ENCODE results near the gene EVA1B. TPM values are rescaled to one million over a fixed set of nuclear protein-coding genes. Genes with fewer than 3 reads are reported as not detected.

Gene EVA1B
- total and polyA plus RNA-seq, 2 of the 13 experiments (the other 11 are each of a cell fraction or from before 2014, with no cell fraction given), result 3.9 to 6.6 TPM

DNA sequence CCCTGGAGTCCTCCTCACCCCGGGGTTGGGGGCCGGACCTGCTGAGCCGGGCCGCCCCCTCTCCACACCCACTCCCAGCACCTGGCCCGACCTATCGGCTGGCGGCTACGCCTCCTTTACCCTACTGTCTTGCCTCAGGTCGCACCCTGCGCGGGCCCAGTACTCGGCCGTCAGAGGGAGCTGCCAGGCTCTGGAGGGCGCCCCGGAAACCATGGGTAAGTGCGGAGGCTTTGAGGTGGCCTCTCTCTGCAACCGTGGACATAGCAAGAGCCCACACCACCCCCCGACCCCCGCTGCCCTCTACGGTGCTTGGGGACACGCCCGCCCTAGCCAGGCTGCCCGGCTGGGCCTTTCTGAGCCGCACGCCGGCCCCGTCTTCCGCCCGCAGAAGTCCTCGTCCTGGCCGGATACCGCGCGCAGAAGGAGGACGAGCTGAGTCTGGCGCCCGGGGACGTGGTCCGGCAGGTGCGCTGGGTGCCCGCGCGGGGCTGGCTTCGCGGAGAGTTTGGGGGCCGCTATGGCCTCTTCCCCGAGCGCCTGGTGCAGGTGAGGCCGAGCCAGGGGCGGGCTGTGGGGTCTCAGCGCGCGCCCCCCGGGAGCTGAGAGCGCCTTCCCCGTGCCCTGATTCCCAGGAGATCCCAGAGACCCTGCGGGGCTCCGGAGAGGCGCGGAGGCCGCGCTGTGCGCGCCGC is 17.1 kb downstream of the EVA1B start, which contains the start of gene SH3D21 (continued):
- TF ChIP-seq, protein P1, sequence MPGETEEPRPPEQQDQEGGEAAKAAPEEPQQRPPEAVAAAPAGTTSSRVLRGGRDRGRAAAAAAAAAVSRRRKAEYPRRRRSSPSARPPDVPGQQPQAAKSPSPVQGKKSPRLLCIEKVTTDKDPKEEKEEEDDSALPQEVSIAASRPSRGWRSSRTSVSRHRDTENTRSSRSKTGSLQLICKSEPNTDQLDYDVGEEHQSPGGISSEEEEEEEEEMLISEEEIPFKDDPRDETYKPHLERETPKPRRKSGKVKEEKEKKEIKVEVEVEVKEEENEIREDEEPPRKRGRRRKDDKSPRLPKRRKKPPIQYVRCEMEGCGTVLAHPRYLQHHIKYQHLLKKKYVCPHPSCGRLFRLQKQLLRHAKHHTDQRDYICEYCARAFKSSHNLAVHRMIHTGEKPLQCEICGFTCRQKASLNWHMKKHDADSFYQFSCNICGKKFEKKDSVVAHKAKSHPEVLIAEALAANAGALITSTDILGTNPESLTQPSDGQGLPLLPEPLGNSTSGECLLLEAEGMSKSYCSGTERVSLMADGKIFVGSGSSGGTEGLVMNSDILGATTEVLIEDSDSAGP (CRISPR knock-in tag; IDR thresholded peaks at IDR 0.05; ENCODE audit: borderline replicate concordance), result peak; percentile 55; the same call in 1 of the 2 replicates
- TF ChIP-seq, protein P2, sequence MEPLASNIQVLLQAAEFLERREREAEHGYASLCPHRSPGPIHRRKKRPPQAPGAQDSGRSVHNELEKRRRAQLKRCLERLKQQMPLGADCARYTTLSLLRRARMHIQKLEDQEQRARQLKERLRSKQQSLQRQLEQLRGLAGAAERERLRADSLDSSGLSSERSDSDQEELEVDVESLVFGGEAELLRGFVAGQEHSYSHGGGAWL (CRISPR knock-in tag; IDR thresholded peaks at IDR 0.05), result peak; percentile 52; the same call in 1 of the 2 replicates
- TF ChIP-seq ZNF367 (CRISPR knock-in tag; IDR thresholded peaks at IDR 0.05; ENCODE audit: borderline replicate concordance) (no peak), YEATS2 (CRISPR knock-in tag; IDR thresholded peaks at IDR 0.05; ENCODE audit: borderline replicate concordance) (no peak), PPARG (CRISPR knock-in tag; conservative IDR thresholded peaks at IDR 0.05) (no peak), NFKBIZ (CRISPR knock-in tag; IDR thresholded peaks at IDR 0.05) (no peak), KLF9 (CRISPR knock-in tag; IDR thresholded peaks at IDR 0.05; ENCODE audit: low read depth) (no peak), ZNF350 (CRISPR knock-in tag; IDR thresholded peaks at IDR 0.05; ENCODE audit: borderline replicate concordance, low read depth) (no peak; the same call in 1 of the 2 replicates), U2AF2 (IDR thresholded peaks at IDR 0.05; ENCODE audit: low read depth, low read length) (no peak), FOXM1 (CRISPR knock-in tag; IDR thresholded peaks at IDR 0.05) (no peak), ZFX (CRISPR knock-in tag; IDR thresholded peaks at IDR 0.05; ENCODE audit: low read depth) (peak; percentile 85), MATR3 (CRISPR knock-in tag; IDR thresholded peaks at IDR 0.05) (no peak), ZNF430 (CRISPR knock-in tag; IDR thresholded peaks at IDR 0.05) (peak; percentile 27; the same call in 1 of the 2 replicates), ZNF562 (CRISPR knock-in tag; IDR thresholded peaks at IDR 0.05; ENCODE audit: borderline replicate concordance) (no peak), ZNF558 (CRISPR knock-in tag; IDR thresholded peaks at IDR 0.05; ENCODE audit: borderline replicate concordance) (peak; percentile 77; the same call in 1 of the 2 replicates), PHB2 (IDR thresholded peaks at IDR 0.05; ENCODE audit: partially characterized antibody) (no peak)
- TF ChIP-seq, protein P3, sequence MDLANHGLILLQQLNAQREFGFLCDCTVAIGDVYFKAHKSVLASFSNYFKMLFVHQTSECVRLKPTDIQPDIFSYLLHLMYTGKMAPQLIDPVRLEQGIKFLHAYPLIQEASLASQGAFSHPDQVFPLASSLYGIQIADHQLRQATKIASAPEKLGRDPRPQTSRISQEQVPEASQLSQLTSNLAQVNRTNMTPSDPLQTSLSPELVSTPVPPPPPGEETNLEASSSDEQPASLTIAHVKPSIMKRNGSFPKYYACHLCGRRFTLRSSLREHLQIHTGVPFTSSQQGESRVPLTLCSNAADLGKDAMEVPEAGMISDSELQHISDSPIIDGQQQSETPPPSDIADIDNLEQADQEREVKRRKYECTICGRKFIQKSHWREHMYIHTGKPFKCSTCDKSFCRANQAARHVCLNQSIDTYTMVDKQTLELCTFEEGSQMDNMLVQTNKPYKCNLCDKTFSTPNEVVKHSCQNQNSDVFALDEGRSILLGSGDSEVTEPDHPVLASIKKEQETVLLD (CRISPR knock-in tag; IDR thresholded peaks at IDR 0.05; ENCODE audit: low read depth), result 0 out of 2 replicates have a peak, but pooled peaks have one; percentile 11
- TF ChIP-seq, protein P4, sequence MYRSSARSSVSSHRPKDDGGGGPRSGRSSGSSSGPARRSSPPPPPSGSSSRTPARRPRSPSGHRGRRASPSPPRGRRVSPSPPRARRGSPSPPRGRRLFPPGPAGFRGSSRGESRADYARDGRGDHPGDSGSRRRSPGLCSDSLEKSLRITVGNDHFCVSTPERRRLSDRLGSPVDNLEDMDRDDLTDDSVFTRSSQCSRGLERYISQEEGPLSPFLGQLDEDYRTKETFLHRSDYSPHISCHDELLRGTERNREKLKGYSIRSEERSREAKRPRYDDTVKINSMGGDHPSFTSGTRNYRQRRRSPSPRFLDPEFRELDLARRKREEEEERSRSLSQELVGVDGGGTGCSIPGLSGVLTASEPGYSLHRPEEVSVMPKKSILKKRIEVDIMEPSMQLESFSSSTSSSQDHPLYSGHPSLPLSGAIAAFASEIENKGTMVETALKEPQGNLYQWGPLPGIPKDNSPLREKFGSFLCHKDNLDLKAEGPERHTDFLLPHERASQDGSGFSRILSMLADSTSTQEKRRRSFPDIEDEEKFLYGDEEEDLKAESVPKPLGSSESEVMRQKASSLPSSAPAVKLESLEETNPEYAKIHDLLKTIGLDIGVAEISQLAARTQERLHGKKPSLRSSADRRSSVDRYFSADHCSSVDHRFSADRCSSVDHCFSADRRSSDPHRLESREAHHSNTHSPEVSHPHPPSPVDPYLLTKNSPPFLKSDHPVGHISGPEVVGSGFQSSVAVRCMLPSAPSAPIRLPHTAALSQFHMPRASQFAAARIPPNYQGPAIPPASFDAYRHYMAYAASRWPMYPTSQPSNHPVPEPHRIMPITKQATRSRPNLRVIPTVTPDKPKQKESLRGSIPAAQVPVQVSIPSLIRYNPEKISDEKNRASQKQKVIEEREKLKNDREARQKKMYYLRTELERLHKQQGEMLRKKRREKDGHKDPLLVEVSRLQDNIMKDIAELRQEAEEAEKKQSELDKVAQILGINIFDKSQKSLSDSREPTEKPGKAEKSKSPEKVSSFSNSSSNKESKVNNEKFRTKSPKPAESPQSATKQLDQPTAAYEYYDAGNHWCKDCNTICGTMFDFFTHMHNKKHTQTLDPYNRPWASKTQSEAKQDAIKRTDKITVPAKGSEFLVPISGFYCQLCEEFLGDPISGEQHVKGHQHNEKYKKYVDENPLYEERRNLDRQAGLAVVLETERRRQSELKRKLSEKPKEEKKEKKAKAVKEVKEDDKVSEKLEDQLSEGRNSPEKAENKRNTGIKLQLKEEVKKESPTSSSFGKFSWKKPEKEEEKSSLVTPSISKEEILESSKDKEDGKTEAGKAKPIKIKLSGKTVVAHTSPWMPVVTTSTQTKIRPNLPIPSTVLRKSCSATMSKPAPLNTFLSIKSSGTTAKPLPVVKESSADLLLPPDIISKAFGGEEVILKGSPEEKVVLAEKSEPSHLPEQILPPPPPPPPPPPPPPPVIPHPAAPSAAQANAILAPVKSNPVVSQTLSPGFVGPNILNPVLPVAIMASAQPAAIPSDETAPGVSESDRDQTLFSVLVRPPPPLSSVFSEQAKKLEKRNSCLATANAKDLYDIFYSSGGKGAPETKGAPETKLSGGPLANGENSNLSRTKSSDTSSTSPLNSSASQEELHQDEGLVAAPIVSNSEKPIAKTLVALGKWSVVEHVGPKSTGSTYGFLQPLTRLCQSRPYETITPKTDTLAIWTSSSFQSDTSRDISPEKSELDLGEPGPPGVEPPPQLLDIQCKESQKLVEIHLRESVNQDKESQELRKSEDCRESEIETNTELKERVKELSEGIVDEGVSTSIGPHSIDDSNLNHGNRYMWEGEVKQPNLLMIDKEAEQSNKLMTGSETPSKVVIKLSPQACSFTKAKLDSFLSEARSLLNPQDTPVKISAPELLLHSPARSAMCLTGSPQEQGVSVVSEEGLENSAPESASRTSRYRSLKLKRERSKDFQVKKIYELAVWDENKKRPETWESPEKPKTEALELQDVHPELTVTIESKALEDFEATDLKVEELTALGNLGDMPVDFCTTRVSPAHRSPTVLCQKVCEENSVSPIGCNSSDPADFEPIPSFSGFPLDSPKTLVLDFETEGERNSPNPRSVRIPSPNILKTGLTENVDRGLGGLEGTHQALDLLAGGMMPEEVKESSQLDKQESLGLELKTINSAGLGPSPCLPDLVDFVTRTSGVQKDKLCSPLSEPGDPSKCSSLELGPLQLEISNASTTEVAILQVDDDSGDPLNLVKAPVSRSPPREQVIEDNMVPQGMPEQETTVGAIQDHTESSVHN (CRISPR knock-in tag; IDR thresholded peaks at IDR 0.05), result no peak
